CD4-positive, alpha-beta memory T cell (primary cell): ENCODE measurements around the gene TMEM175. TPM values are rescaled to one million over a fixed set of nuclear protein-coding genes. Genes with fewer than 3 reads are reported as not detected.

ENCODE experiments used
- CTCF ChIA-PET: fragments of 350-600 bp; sonication (Branson Sonifier 250); formaldehyde crosslinking; loops from one replicate; lab custom pipeline; 2021; ENCODE audit warnings: inconsistent platforms; ENCODE audit not compliant: partially characterized antibody; lab: Charles Lee
- POLR2A ChIA-PET: fragments of 350-600 bp; sonication (Branson Sonifier 250); formaldehyde crosslinking; loops from one replicate; lab custom pipeline; 2021; ENCODE audit not compliant: partially characterized antibody; lab: Charles Lee
- DNase-seq, 5 donors: peaks; one replicate each; pipeline versions ENCODE4 v3.0.0 to v3.0.0-alpha.2; 2020 to 2022; ENCODE audit warnings: mixed read lengths in 1 of 5
- H3K27ac ChIP-seq: one replicate; pipeline ENCODE4 v1.7.0; 2013; ENCODE audit warnings: low read depth, low read length
- H3K27me3 ChIP-seq: 2 replicates; pipeline ENCODE4 v1.7.0; 2013; ENCODE audit warnings: mild to moderate bottlenecking, low read length, moderate library complexity; ENCODE audit not compliant: insufficient read depth
- H3K36me3 ChIP-seq: 2 replicates; pipeline ENCODE4 v1.7.0; 2013; ENCODE audit warnings: mild to moderate bottlenecking, low read length, moderate library complexity; ENCODE audit not compliant: insufficient read depth
- H3K4me1 ChIP-seq: 2 replicates; pipeline ENCODE4 v1.7.0; 2013; ENCODE audit warnings: mild to moderate bottlenecking, low read length, moderate library complexity; ENCODE audit not compliant: insufficient read depth
- H3K4me3 ChIP-seq, 2 donors: one replicate each; pipeline ENCODE4 v1.7.0; 2013; ENCODE audit warnings: low read length in 2 of 2, mild to moderate bottlenecking in 1 of 2
- H3K9me3 ChIP-seq, 2 donors: one replicate each; pipeline ENCODE4 v1.7.0; 2013; ENCODE audit warnings: low read length in 2 of 2, control low read depth in 1 of 2; ENCODE audit not compliant: control insufficient read depth in 1 of 2
- H3K27ac Mint-ChIP-seq, 7 donors: one replicate each; pipeline ENCODE4 v1.8.0; 2020 to 2021; ENCODE audit warnings: mixed read lengths in 7 of 7, mild to moderate bottlenecking in 6 of 7, inconsistent platforms in 3 of 7, moderate library complexity in 3 of 7
- H3K27me3 Mint-ChIP-seq, 2 donors: one replicate each; pipeline ENCODE4 v1.8.0; 2020 to 2021; ENCODE audit warnings: mixed read lengths in 2 of 2
- H3K36me3 Mint-ChIP-seq, 2 donors: one replicate each; pipeline ENCODE4 v1.8.0; 2020 to 2021; ENCODE audit warnings: mixed read lengths in 2 of 2, inconsistent platforms in 1 of 2, mild to moderate bottlenecking in 1 of 2
- H3K4me1 Mint-ChIP-seq, 4 donors: one replicate each; pipeline ENCODE4 v1.8.0; 2020 to 2021; ENCODE audit warnings: mixed read lengths in 4 of 4, mild to moderate bottlenecking in 1 of 4
- H3K4me3 Mint-ChIP-seq, 8 donors: one replicate each; pipeline ENCODE4 v1.8.0; 2020 to 2021; ENCODE audit warnings: mixed read lengths in 8 of 8, mild to moderate bottlenecking in 7 of 8, moderate library complexity in 6 of 8, inconsistent platforms in 3 of 8
- H3K9me3 Mint-ChIP-seq, 8 donors: one replicate each; pipeline ENCODE4 v1.8.0; 2020 to 2021; ENCODE audit warnings: mixed read lengths in 8 of 8, mild to moderate bottlenecking in 5 of 8, inconsistent platforms in 3 of 8, moderate library complexity in 1 of 8
- intact Hi-C: fragments of 100-400 bp; cut with micrococcal nuclease; formaldehyde crosslinking; loops from one replicate; pipeline ENCODE4 v1.15.1; 2023
- polyA plus RNA-seq, 2 donors: library from polyadenylated mRNA; unstranded; fragments of 300-500 nt; fragmentation: Illumina TruSeq; gene quantifications; one replicate each; pipeline ENCODE4 v1.2.3, GENCODE V29; 2021
- total RNA-seq, 2 experiments: library from RNA; stranded (reverse); gene quantifications; one replicate each; pipeline ENCODE4 v1.2.3, GENCODE V29; 2021

TMEM175 gene
- total and polyA plus RNA-seq, 4 experiments from 2014 or later, result 11.5 to 52.3 (median 31.3) TPM

DNA sequence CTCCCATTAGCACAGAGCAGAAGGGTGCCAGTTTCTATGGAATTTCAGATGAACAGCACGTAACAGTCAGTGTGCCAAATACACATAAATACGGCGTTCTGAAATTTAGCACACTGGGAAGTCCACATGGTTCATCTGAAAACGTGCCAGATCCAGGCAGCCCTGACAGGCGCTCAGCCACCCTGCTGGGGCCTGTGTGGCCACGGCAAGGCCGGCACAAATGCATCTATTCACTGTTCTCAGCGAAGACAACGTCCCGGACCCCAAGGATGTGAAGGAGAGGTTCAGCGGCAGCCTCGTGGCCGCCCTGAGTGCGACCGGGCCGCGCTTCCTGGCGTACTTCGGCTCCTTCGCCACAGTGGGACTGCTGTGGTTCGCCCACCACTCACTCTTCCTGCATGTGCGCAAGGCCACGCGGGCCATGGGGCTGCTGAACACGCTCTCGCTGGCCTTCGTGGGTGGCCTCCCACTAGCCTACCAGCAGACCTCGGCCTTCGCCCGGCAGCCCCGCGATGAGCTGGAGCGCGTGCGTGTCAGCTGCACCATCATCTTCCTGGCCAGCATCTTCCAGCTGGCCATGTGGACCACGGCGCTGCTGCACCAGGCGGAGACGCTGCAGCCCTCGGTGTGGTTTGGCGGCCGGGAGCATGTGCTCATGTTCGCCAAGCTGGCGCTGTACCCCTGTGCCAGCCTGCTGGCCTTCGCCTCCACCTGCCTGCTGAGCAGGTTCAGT, 25.5 kb downstream of the TMEM175 start:
- H3K36me3 Mint-ChIP-seq, result peaks cover 8 to 19% of the 10 kb centered on the region in 2 donors
- intact Hi-C loops, result no loop called here
- Histone ChIP-seq H3K36me3 (no peaks in the 10 kb centered on the region), H3K9me3 (no peaks in the 10 kb centered on the region), H3K27ac (no peak overlapping the region), H3K4me3 (no peak overlapping the region), H3K4me1 (no peaks in the 10 kb centered on the region), H3K27me3 (no peaks in the 10 kb centered on the region)
- no peaks in the 10 kb centered on the region for H3K9me3 Mint-ChIP-seq
- H3K4me3 Mint-ChIP-seq, result no peak overlapping the region
- DNase-seq, result no peak
- peak overlapping the region in 1 of 7 donors; percentile 46 for H3K27ac Mint-ChIP-seq
- no peaks in the 10 kb centered on the region for H3K27me3 Mint-ChIP-seq
- POLR2A ChIA-PET, result no interaction called here
- peaks cover 0 to 2% (median 0%) of the 10 kb centered on the region in 4 donors for H3K4me1 Mint-ChIP-seq
- CTCF ChIA-PET, result no interaction called here

DNA sequence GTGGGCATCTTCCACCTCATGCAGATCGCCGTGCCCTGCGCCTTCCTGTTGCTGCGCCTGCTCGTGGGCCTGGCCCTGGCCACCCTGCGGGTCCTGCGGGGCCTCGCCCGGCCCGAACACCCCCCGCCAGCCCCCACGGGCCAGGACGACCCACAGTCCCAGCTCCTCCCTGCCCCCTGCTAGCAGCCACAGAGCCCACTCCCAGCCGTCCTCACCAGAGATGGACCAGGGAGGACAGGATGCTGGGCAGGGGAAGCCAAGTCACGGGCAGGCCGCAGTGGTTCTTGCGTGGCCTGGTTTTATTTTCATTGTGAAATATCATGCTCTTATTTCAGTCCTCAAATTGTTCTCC, 26.0 kb downstream of the TMEM175 start:
- Mint-ChIP-seq H3K27ac (no peak overlapping the region), H3K27me3 (no peaks in the 10 kb centered on the region), H3K36me3 (peaks cover 8 to 19% of the 10 kb centered on the region in 2 donors), H3K4me1 (peaks cover 0 to 2% (median 0%) of the 10 kb centered on the region in 4 donors), H3K4me3 (no peak overlapping the region), H3K9me3 (no peaks in the 10 kb centered on the region)
- Histone ChIP-seq H3K9me3 (no peaks in the 10 kb centered on the region), H3K4me3 (no peak overlapping the region), H3K27ac (no peak overlapping the region), H3K4me1 (no peaks in the 10 kb centered on the region), H3K36me3 (no peaks in the 10 kb centered on the region), H3K27me3 (no peaks in the 10 kb centered on the region)
- no peak for DNase-seq
- intact Hi-C loops, result no loop called here
- ChIA-PET POLR2A (no interaction called here), CTCF (no interaction called here)

DNA sequence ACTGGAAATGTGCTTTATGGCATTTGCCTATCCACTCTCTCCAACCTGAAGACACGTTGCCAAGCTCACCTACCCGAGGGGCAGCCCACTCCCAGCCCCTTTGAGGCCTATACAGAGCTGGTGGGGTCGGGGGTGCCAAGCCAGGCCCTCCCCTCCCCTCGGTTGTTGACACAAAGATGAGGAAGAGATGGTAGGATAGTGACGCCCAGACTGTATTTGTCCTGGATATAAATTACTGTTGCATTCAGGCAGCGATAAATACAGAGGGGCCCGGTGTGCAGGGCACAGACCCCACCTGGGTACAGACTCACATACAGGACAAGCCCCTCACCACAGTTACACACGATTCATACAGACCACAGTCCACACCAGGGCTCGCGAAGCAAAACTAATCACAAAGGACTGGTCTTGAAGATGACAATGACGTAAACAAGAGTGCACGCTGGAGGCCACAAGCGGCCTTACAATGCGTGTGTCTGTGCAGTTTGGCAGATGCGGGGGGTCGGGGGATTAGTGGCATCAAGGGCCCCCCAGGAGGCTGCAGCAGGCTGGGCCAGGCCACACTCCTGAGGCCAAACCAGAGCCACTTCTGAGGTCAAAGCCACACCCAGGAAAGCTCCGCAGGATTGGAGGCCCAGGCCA, 26.6 kb downstream of the TMEM175 start:
- Mint-ChIP-seq H3K4me1 (peaks cover 0 to 2% (median 0%) of the 10 kb centered on the region in 4 donors), H3K9me3 (no peaks in the 10 kb centered on the region), H3K27me3 (no peaks in the 10 kb centered on the region), H3K4me3 (no peak overlapping the region), H3K36me3 (peaks cover 8 to 19% of the 10 kb centered on the region in 2 donors), H3K27ac (peak overlapping the region in 1 of 7 donors; percentile 12)
- intact Hi-C loops, result no loop called here
- no peaks in the 10 kb centered on the region for H3K9me3 ChIP-seq
- ChIA-PET CTCF (no interaction called here), POLR2A (no interaction called here)
- no peak overlapping the region for H3K4me3 ChIP-seq
- no peak for DNase-seq
- H3K27ac ChIP-seq, result no peak overlapping the region
- H3K36me3 ChIP-seq, result no peaks in the 10 kb centered on the region
- no peaks in the 10 kb centered on the region for H3K27me3 ChIP-seq
- H3K4me1 ChIP-seq, result no peaks in the 10 kb centered on the region

DNA sequence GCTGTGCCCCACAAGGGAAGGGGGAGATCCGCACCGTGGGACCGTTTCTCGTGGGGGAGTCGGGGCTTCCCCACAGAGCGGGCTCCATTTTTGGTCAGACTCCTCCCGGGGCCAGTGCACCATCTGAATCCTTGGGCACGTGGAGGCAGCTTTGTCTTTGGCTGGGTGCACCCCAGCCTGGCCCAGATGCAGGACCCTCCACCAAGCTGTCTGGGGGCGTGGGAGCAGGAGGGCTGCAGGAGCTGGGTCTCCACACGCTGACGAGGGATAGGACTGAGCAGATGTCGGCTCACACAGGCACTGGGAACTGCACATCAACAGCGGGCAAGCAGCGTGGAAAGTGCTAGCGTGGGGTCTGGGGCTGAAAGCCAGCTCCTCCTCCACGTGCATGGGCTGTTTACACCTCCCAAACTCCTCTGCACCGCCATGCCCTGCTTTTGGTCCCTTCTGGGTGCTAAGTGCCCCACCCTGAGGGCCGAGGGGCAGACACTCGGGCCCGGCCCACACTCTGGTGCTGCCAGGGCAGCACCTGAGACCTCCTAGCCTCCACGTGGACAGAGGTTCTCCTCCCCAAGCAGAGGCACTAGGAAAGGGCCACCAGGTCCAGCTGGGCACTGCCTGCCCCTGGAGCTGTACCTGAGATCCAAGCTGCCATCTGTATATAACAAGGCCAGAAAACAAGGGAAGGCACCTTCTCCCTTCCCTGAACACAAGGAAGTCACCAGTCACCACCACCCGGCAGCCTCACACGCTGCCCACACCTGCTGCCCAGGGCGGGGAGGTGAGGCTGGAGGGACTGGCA, 27.3 kb downstream of the TMEM175 start:
- Mint-ChIP-seq H3K9me3 (no peaks in the 10 kb centered on the region), H3K36me3 (peaks cover 8 to 16% of the 10 kb centered on the region in 2 donors)

DNA sequence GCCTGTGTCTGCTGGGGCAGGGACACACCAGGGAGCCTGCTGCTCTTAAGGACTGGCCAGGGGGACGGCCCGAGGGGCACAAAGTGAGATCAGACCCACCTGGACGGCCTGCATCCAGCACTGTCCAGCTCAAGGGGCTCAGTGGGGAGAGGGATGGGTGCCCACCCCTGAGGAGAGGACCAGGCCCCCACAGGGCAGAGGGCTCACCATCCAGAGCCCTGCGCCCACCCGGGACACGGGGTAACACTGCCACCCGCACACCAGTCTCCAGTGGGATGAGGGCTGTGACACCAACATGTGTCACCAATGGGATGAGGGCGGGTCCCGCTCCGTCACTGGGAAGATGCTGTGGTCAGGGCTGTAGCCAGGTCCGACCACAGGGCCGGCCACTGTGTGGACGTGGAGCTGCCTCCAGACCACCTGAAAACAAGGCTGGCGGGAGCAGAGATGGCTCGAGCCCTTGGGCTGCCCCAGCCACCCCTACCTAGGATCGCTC, 27.9 kb downstream of the TMEM175 start:
- no peak for DNase-seq
- peaks cover 4 to 13% of the 10 kb centered on the region in 2 donors for H3K36me3 Mint-ChIP-seq
- H3K4me1 ChIP-seq, result no peaks in the 10 kb centered on the region
- no peak overlapping the region for H3K27ac Mint-ChIP-seq
- H3K27ac ChIP-seq, result no peak overlapping the region
- H3K27me3 ChIP-seq, result no peaks in the 10 kb centered on the region
- POLR2A ChIA-PET, result no interaction called here
- H3K4me3 Mint-ChIP-seq, result no peak overlapping the region
- CTCF ChIA-PET, result no interaction called here
- no peaks in the 10 kb centered on the region for H3K9me3 ChIP-seq
- intact Hi-C loops, result no loop called here
- H3K36me3 ChIP-seq, result no peaks in the 10 kb centered on the region
- H3K9me3 Mint-ChIP-seq, result no peaks in the 10 kb centered on the region
- H3K27me3 Mint-ChIP-seq, result no peaks in the 10 kb centered on the region
- peaks cover 0 to 2% (median 0%) of the 10 kb centered on the region in 4 donors for H3K4me1 Mint-ChIP-seq
- H3K4me3 ChIP-seq, result no peak overlapping the region

More for the DNA sequence above, 27.3 kb downstream of the TMEM175 start:
- no peak overlapping the region for H3K4me3 ChIP-seq
- H3K4me3 Mint-ChIP-seq, result no peak overlapping the region
- no peaks in the 10 kb centered on the region for H3K27me3 Mint-ChIP-seq
- H3K4me1 ChIP-seq, result no peaks in the 10 kb centered on the region
- ChIA-PET POLR2A (no interaction called here), CTCF (no interaction called here)
- intact Hi-C loops, result no loop called here
- H3K4me1 Mint-ChIP-seq, result peaks cover 0 to 2% (median 0%) of the 10 kb centered on the region in 4 donors
- H3K27ac Mint-ChIP-seq, result no peak overlapping the region
- H3K36me3 ChIP-seq, result no peaks in the 10 kb centered on the region
- no peaks in the 10 kb centered on the region for H3K27me3 ChIP-seq
- DNase-seq, result no peak
- no peaks in the 10 kb centered on the region for H3K9me3 ChIP-seq
- no peak overlapping the region for H3K27ac ChIP-seq

DNA sequence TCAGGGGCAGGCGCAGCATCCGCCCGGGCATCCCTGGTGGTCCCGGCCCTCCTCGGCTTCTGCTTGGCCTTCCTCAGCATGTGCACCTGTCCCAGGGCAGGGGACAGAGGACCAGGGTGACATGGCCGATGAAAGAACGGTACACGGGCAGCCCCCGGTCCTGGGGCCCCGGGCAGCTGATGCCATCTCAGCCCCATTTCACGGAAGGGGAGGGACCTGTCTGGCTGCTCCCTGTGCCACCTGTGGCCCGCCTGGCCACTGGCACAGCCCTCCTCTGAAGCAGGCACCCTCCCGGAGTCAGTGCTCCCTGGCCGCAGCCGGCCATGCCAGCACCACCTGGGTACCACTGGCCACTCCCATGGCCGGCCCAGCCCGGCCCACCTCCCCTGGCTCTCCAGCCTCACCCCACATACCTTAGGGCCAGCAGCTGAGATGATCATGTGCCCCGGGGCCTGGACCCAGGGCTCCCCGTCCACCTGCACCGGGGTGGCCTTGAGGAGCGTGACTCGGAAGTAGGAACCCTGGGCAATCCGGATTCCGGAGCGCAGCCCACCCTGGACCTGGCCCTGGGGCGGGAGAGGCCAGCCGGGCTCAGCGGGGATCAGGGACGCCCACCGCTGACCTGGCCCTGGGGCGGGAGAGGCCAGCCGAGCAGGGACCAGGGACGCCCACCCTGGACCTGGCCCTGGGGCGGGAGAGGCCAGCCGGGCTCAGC, 28.5 kb downstream of the TMEM175 start:
- H3K27ac Mint-ChIP-seq, result no peak overlapping the region
- H3K27ac ChIP-seq, result no peak overlapping the region
- H3K4me1 ChIP-seq, result no peaks in the 10 kb centered on the region
- no peaks in the 10 kb centered on the region for H3K9me3 ChIP-seq
- no peak overlapping the region for H3K4me3 ChIP-seq
- no peak overlapping the region for H3K4me3 Mint-ChIP-seq
- H3K36me3 ChIP-seq, result no peaks in the 10 kb centered on the region
- ChIA-PET CTCF (no interaction called here), POLR2A (no interaction called here)
- no peaks in the 10 kb centered on the region for H3K27me3 Mint-ChIP-seq
- no peak for DNase-seq
- H3K4me1 Mint-ChIP-seq, result peaks cover 0 to 2% (median 0%) of the 10 kb centered on the region in 4 donors
- intact Hi-C loops, result no loop called here
- no peaks in the 10 kb centered on the region for H3K27me3 ChIP-seq
- peaks cover 4 to 13% of the 10 kb centered on the region in 2 donors for H3K36me3 Mint-ChIP-seq
- peaks cover 0 to 2% (median 0%) of the 10 kb centered on the region in 8 donors for H3K9me3 Mint-ChIP-seq
